NCI-H2029 (cell line): ENCODE measurements around the gene ST6GALNAC6.
A peak's percentile ranks its signal among the peaks of the same experiment; 100 is the strongest.

Experiments used
- DNase-seq: peaks from one replicate; lab custom pipeline; 2025; lab: John Stamatoyannopoulos, UW

The ST6GALNAC6 gene

GRCh38 chr9:127916720-127917581 is 17.5 kb upstream of the ST6GALNAC6 start, which contains the start of gene ST6GALNAC4:
ST6GALNAC4 (minus strand) TSS chr9:127917041; CDS start chr9:127916419, 622 bp downstream.
- DNase-seq = peak; percentile 84

- DNase-seq = no peak
These were observed 16.7 kb upstream of the ST6GALNAC6 start for GRCh38 chr9:127915801-127916719.

- DNase-seq = peak; percentile 25
These were observed 15.9 kb upstream of the ST6GALNAC6 start for GRCh38 chr9:127915325-127915752.

GRCh38 chr9:127913682-127914081 is 14.3 kb upstream of the ST6GALNAC6 start:
- DNase-seq = peak; percentile 44

GRCh38 chr9:127912882-127913281 is 13.5 kb upstream of the ST6GALNAC6 start:
- DNase-seq = peak; percentile 95

- no peak for DNase-seq
These were observed 12.9 kb upstream of the ST6GALNAC6 start for GRCh38 chr9:127912296-127912695.

GRCh38 chr9:127910613-127911205 is 11.3 kb upstream of the ST6GALNAC6 start:
- peak; percentile 31 for DNase-seq

GRCh38 chr9:127909839-127910273 is 10.5 kb upstream of the ST6GALNAC6 start:
- DNase-seq = no peak

- DNase-seq = no peak
These were observed 9.2 kb upstream of the ST6GALNAC6 start for GRCh38 chr9:127908660-127908926.

- no peak for DNase-seq
These were observed 8.7 kb upstream of the ST6GALNAC6 start for GRCh38 chr9:127907867-127908659.

- DNase-seq = no peak
These were observed 6.4 kb upstream of the ST6GALNAC6 start for GRCh38 chr9:127905788-127906191.

- no peak for DNase-seq
These were observed 5.8 kb upstream of the ST6GALNAC6 start for GRCh38 chr9:127905004-127905728.

- peak; percentile 77 for DNase-seq
These were observed 5.2 kb upstream of the ST6GALNAC6 start for GRCh38 chr9:127904561-127905003.

GRCh38 chr9:127903557-127904475 is 4.4 kb upstream of the ST6GALNAC6 start:
- no peak for DNase-seq

- no peak for DNase-seq
These were observed 823 bp downstream of the ST6GALNAC6 start for GRCh38 chr9:127898433-127899127.

- peak; percentile 39 for DNase-seq
These were observed 2.2 kb downstream of the ST6GALNAC6 start for GRCh38 chr9:127897193-127897692.

GRCh38 chr9:127896395-127897192 is 2.8 kb downstream of the ST6GALNAC6 start:
- DNase-seq = no peak

GRCh38 chr9:127895811-127896210 is 3.6 kb downstream of the ST6GALNAC6 start:
- no peak for DNase-seq
